ENCODE results near the gene CARNS1. TPM values are rescaled to one million over a fixed set of nuclear protein-coding genes. Genes with fewer than 3 reads are reported as not detected.

CARNS1 gene
- total RNA-seq, 1 experiment from 2014 or later = 1.3 TPM

DNA sequence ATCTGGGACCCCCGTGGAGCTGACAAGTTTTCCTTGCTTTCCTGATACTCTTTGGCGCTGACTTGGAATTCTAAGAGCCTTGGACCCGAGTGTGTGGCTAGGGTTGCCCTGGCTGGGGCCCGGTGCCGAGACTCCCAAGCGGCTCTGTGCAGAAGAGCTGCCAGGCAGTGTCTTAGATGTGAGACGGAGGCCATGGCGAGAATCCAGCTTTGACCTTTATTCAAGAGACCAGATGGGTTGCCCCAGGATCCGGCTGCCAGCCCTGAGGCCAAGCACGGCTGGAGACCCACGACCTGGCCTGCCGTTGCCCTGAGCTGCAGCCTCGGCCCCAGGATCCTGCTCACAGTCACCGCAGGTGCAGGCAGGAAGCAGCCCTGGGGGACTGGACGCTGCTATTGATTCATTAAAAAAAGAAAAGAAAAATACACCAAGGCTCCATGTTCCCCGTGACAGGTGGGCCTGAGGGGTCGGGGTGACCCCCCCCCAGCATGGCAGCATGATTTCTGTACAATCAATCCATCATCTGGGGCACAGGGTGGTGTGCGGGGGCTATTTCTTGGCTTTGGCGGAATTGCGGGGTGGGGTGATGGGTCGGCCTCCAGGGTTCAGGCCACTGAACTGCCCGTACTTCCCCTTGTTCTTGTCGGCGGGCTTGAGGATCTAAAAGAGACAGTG is 17.4 kb upstream of the CARNS1 start:
- DNase-seq (ENCODE audit: low spot score) = no peak
- peaks cover 22% of the 10 kb centered on the region for H3K36me3 Mint-ChIP-seq
- 0 out of 2 replicates have a peak overlapping the region, but pooled peaks have one; percentile 22 for H3K4me3 Mint-ChIP-seq
- H3K27me3 Mint-ChIP-seq (ENCODE audit: low read depth) = no peaks in the 10 kb centered on the region
- no peak for TF ChIP-seq ZNF121 (CRISPR knock-in tag; IDR thresholded peaks at IDR 0.05)
- TF ChIP-seq SMAD3 (CRISPR knock-in tag; IDR thresholded peaks at IDR 0.05; ENCODE audit: borderline replicate concordance) = no peak
- no peak for TF ChIP-seq GABPB1 (CRISPR knock-in tag; IDR thresholded peaks at IDR 0.05)
- no peak for TF ChIP-seq NFYB (CRISPR knock-in tag; conservative IDR thresholded peaks at IDR 0.05; ENCODE audit: low read depth)
- no peak for TF ChIP-seq MXD4 (CRISPR knock-in tag; IDR thresholded peaks at IDR 0.05; ENCODE audit: borderline replicate concordance)
- TF ChIP-seq, protein P1, sequence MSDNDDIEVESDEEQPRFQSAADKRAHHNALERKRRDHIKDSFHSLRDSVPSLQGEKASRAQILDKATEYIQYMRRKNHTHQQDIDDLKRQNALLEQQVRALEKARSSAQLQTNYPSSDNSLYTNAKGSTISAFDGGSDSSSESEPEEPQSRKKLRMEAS (CRISPR knock-in tag; IDR thresholded peaks at IDR 0.05) = no peak
- TF ChIP-seq ATF3 (CRISPR knock-in tag; conservative IDR thresholded peaks at IDR 0.05) = no peak
- H3K27ac Mint-ChIP-seq = peak overlapping the region; percentile 72
- H3K9me3 Mint-ChIP-seq = no peaks in the 10 kb centered on the region
- CTCF ChIA-PET = no interaction called here
- H3K4me1 Mint-ChIP-seq = peaks cover 39% of the 10 kb centered on the region
- POLR2A ChIA-PET = interaction anchor here (1.8 kb wide), 1 partner anchor 39 kb away, joined by 7 read pairs; the partner anchor contains the start of gene PTPRCAP
- no peak for ATAC-seq

DNA sequence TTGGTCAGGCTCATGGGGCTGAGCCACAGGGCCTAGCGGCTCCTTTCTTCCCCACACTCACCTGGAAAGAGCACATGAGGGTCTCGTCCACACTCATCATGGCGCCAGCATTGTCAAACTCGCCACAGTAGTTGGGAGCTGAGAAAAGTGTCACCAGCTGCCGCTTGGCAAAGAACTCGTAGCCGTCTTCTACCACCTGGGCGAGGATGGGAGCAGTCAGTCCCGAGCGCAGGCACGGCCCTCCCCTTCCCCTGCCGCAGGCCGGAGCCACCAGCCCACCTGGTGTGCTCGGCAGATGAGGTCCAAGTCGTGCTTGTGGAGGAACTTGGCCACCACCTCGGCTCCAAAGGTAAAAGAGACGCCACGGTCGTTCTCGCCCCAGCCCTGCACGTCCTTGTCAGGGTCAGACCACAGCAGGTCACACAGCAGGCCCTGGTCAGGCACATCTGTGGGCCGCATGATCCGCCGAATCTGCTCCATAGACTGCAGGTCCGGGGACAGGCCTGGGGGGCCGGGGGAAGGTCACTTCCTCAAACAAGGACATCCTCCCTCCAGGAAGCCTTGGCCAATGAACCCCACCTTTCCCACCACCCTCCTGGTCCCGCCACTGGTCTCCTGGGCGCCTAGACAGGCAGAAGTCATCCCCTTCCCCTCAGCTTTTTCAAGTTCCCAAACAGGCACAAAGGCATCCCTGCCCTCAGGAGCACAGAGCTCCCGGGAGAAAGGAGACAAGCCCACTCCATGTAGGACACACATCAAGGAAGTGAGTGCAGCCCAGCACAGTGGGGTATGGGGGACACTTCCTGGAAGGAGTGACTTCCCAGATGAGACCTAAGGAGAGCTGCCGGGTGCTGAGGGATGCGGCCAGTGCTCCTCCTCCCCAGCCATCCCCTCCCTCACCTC is 16.6 kb upstream of the CARNS1 start:
- CTCF ChIA-PET = no interaction called here
- ATAC-seq (no peak), DNase-seq (ENCODE audit: low spot score) (no peak)
- H3K4me3 Mint-ChIP-seq = no peak overlapping the region
- H3K9me3 Mint-ChIP-seq = no peaks in the 10 kb centered on the region
- H3K27me3 Mint-ChIP-seq (ENCODE audit: low read depth) = no peaks in the 10 kb centered on the region
- H3K36me3 Mint-ChIP-seq = peaks cover 14% of the 10 kb centered on the region
- TF ChIP-seq FOXP1 (CRISPR knock-in tag; IDR thresholded peaks at IDR 0.05; ENCODE audit: borderline replicate concordance) (0 out of 2 replicates have a peak, but pooled peaks have one; percentile 44), E2F1 (CRISPR knock-in tag; IDR thresholded peaks at IDR 0.05) (no peak), ZNF512 (CRISPR knock-in tag; IDR thresholded peaks at IDR 0.05; ENCODE audit: borderline replicate concordance) (no peak), AFF4 (CRISPR knock-in tag; IDR thresholded peaks at IDR 0.05; ENCODE audit: borderline replicate concordance) (no peak), ZBTB43 (CRISPR knock-in tag; IDR thresholded peaks at IDR 0.05) (no peak), ATF2 (CRISPR knock-in tag; IDR thresholded peaks at IDR 0.05; ENCODE audit: borderline replicate concordance, low read depth) (no peak)
- peaks cover 41% of the 10 kb centered on the region for H3K4me1 Mint-ChIP-seq
- no peak overlapping the region for H3K27ac Mint-ChIP-seq
- POLR2A ChIA-PET = interaction anchor here (0.6 kb wide), 1 partner anchor 29 kb away, joined by 3 read pairs; no protein-coding TSS in a partner anchor

Data from WTC11 (cell line).